GM21529 (cell line): ENCODE data around the gene CMTM8.
"Not testable (repeated sequence)": the region's sequence is repeated elsewhere in the genome, so short reads cannot be mapped to it uniquely, and the experiment has no call there.

Experiments used
- ATAC-seq: cut with Tn5 transposase; IDR thresholded peaks from one replicate; pipeline ENCODE4 v1.9.1; 2021; ENCODE audit not compliant: unreplicated experiment

The CMTM8 gene

DNA sequence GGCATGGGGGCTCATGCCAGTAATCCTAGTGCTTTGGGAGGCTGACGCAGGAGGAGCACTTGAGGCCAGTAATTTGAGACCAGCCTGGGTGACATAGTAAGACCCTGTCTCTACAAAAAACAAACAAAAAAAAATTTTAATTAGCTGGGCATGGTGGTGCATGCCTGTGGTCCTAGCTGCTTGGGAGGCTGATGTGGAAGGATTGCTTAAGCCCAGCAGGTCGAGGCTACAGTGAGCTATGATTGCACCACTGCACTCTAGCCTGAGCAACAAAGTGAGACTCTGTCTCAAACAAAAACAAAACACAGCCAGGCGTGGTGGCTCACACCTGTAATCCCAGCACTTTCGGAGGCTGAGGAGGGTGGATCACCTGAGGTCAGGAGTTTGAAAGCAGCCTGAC, 9.7 kb upstream of the CMTM8 start:
- ATAC-seq: not testable (repeated sequence)

DNA sequence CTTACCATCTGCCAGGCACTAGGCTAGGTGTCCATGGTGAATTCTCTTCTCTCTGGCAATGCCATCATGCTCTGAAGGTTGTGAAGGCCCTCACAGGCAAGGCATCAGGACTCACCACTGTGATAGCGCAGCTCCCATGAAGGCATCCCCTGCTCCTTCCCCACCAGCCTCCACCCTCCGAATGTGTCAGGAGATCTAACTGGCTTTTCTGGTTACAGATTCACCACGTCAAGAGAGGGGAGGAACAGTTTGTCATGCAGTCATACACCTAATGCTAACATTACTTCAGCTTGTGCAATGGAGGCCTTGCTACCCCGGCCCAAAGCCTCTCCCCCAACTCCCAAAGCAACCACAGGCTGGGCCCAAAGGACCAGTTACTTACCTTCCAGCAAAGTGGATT, 8.9 kb upstream of the CMTM8 start:
- ATAC-seq: no peak

- ATAC-seq: no peak
These were observed 2.1 kb upstream of the CMTM8 start for GRCh38 chr3:32236377-32236776.

DNA sequence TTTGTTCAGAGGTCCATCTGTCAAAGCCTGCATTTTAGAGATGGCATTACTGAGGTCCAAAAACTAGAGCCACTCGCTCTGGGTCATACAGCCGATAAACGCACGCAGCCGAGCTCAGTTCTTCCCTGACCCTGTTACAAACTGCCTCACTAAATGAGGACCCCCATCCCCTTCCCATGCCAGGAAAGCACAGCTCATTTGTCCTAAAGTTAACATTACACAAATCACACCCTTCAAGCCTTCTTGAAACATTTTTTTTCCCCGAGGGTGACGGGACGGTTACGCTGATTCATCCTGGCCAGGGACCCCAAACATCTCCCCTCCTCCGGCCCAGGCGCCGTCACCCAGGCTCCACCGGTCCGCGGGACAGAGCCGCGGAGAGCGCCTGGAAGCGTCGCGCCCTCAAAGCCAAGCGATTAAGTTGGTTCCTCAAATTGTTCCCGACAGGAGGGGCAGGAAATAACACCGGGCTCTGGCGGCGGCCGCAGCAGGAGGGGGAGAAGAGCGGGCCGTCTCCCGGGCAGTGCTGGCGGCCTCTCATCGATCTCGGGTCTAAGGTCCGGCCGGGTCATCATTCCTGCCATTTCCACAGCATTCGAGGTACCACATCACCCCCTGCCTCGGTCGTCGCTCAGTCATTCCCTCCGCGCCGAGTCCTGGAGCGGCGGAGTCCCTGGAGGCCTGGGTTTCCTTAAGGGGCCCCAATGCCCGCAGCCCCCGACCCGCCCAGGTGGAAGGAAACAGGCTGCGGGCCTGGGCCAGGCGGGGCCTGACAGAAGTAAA, 619 bp upstream of the CMTM8 start:
- no peak for ATAC-seq

GRCh38 chr3:32239307-32240158, 1.1 kb downstream of the CMTM8 start:
- ATAC-seq: no peak

DNA sequence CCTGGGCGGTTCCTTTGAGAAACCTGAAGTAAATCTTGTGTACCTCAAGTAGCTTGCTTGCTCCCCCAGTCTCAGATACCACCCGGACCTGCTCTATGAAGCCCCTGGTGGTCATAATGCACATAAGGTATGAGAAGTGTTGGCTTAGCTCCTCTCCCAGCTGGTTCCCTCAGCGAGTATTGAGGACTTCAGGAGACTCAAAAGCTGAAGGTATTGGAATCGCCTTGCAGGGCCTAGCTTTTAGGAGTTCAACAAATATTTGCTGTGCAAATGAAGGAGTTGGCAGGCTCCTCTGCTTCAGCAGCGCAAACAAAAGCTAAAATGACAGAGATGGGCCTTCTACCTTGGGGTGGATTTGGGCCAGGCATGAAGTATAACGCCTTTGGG, 1.7 kb downstream of the CMTM8 start:
- no peak for ATAC-seq

DNA sequence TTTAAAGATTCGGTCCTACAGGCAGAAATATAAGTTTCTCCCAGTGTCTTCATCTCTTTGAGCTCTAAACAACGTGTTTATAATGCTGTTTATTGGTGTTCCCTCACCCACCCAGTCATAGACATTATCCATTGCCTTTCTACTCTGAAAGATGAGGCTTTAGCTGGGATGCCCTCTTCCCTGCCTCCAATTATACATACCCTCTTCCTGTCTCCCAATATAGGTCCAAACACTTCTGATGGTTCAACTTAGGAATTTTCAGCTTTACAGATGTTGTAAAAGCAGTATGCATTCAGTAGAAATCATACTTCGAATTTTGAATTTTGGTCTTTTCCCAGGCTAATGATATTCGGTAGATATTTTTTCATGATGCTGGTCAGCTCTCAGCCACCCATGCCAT, 2.6 kb downstream of the CMTM8 start:
- no peak for ATAC-seq

DNA sequence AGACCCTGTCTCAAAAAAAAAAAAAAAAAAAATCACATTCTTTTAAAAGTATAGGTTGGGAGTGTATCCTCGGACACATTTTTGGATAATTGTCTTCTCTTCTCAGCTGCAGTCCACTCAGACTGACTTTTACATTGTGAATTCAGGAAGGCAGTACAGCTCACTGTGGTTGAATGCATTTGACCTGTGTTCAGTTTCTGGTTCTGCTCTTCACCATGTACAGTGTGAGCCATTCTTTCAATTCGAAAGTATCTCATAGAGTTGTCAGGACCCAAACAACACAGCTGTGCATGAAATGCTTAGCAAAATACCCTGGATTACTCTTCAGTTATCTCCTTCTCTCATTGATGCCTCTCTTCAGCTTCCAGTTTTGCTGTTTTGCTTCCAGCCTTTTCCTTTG, 5.0 kb downstream of the CMTM8 start:
- ATAC-seq: no peak

- ATAC-seq: no peak
These were observed 6.7 kb downstream of the CMTM8 start for GRCh38 chr3:32245200-32245599.

GRCh38 chr3:32246079-32246675, 7.7 kb downstream of the CMTM8 start:
- ATAC-seq: no peak

- no peak for ATAC-seq
These were observed 10.8 kb downstream of the CMTM8 start for GRCh38 chr3:32249184-32249782.

DNA sequence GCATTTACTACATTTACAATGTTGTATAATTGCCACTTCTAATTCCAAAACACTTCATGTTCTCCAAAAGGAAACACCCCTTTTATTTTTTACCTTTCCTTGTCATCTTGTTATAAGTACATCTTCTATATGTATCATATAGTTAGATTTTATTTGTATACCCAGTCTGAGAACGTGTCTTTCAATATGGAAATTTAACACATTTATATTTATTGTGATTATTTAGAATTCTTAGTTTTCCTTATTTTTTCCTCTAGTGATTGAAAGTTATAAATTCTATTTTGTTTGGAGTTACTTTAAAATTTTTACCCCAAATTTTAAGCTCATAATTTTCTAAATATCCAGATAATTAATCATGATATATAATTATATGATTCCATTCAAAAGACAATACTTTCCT, 15.8 kb downstream of the CMTM8 start:
- no peak for ATAC-seq

DNA sequence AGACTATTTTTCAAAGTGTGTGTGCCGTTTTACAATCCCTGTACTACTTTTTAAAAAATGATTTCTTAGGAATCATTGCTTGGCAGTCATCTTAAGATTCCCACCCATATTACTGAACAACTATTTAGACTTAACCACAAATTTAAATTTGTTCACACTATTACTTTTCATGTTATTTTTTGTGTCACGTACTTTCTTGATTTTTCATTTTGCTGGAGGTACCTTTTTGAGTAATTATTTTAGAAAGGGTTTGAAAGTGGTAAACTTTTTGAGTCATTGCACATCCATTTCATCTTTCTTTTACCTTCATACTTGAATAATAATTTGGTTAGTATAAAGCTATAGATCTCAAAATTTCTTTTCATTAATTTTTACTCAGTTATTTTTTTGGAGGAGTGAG, 16.9 kb downstream of the CMTM8 start:
- no peak for ATAC-seq

GRCh38 chr3:32256206-32256605, 17.7 kb downstream of the CMTM8 start:
- no peak for ATAC-seq

- no peak for ATAC-seq
These were observed 18.6 kb downstream of the CMTM8 start for GRCh38 chr3:32257042-32257441.

GRCh38 chr3:32257641-32258438, 19.4 kb downstream of the CMTM8 start:
- ATAC-seq: no peak

- no peak for ATAC-seq
These were observed 20.4 kb downstream of the CMTM8 start for GRCh38 chr3:32258869-32259268.

DNA sequence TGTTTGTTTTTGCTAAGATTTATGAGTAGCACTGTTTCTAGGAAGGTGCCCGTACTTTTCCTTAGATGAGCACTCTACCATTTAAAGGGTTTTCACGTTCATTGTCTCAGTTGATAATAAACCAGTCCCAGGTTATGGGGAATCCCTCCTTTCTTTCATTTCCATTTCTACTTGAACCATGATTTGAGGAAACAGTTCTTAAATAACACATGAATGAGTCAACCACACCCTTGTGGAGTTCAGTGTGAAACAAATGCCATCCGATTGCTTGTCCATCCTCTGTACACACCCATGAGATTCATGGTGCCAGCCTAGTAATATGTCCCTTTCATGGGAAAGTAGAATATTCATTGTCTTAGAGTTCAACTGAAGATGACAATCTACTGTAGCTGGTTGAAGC, 23.1 kb downstream of the CMTM8 start:
- ATAC-seq: no peak

DNA sequence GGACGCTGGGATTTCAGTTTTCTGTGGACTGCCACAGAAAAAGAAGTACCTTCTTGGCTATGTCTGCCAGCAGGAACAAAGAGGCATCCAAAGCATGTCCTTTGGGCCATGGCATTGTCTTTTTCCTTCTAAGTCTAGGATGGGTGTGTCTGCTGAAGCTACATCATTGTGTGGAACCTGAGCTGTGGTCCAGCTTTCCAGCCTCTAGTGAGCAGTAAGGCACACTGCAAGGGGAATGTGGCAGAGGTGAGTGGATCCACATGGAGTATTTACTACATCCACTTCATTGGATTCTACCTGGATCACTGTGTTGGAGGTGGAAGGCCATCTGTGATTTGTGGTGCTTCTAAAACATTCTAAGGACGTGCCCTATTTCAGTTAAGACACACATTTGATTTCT, 23.7 kb downstream of the CMTM8 start:
- ATAC-seq: no peak

DNA sequence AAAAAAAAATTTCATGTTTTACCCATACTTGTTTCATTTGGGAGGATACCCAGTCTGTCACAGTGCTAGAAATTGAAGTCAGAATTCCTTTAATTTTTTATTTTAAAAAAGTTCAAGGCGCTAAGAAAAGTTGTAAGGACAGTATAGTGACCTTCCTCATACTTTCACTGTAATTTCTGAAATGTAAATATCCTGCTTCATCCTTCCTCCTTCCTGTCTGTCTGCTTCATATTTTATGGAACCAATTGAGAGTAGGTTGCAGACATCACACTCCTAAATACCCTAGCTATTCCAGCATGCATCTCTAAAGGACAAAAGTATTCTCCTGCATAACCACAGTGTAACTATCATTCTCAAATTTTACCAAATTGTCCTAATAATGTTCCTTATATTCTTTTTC, 35.8 kb downstream of the CMTM8 start:
- no peak for ATAC-seq

DNA sequence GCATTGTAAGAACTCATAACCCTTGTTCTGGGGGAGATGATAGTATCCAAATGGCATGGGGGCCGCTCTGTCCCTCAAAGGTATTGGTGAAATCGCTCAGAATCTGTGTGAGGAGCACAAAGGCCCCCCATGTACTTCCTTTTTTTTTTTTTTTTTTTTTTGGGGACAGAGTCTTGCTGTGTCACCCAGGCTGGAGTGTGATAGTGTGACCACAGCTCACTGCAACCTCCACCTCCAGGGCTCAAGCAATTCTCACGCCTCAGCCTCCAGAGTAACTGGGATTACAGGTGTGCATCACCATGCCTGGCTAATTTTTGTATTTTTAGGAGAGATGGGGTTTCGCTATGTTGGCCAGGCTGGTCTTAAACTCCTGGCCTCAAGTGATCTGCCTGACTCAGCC, 37.0 kb downstream of the CMTM8 start:
- ATAC-seq: no peak
